WI38 (cell line): ENCODE data around the gene PTPRK.

Experiments
- H3K4me3 ChIP-seq: 2 replicates; pipeline ENCODE4 v1.5.1; 2011; ENCODE audit warnings: low read depth, mild to moderate bottlenecking, control low read depth, low read length
- CTCF ChIP-seq: IDR thresholded peaks from 2 replicates; pipeline ENCODE4 v1.5.1; 2012; ENCODE audit warnings: low read depth, mild to moderate bottlenecking, control low read depth, low read length

The PTPRK gene

GRCh38 chr6:127941228-127941627, 579.2 kb downstream of the PTPRK start:
- H3K4me3 ChIP-seq: no peak overlapping the region
- TF ChIP-seq CTCF: no peak

- TF ChIP-seq CTCF: no peak
- H3K4me3 ChIP-seq: no peak overlapping the region
These were observed 580.8 kb downstream of the PTPRK start for GRCh38 chr6:127939442-127940066.

- no peak overlapping the region for H3K4me3 ChIP-seq
- no peak for TF ChIP-seq CTCF
These were observed 581.7 kb downstream of the PTPRK start for GRCh38 chr6:127938701-127939100.

GRCh38 chr6:127937747-127938146, 582.7 kb downstream of the PTPRK start:
- H3K4me3 ChIP-seq: no peak overlapping the region
- TF ChIP-seq CTCF: no peak

- no peak overlapping the region for H3K4me3 ChIP-seq
- TF ChIP-seq CTCF: no peak
These were observed 583.3 kb downstream of the PTPRK start for GRCh38 chr6:127937102-127937501.

GRCh38 chr6:127934956-127935355, 585.4 kb downstream of the PTPRK start:
- no peak for TF ChIP-seq CTCF
- H3K4me3 ChIP-seq: no peak overlapping the region

GRCh38 chr6:127933852-127934840, 586.3 kb downstream of the PTPRK start:
- TF ChIP-seq CTCF: no peak
- H3K4me3 ChIP-seq: no peak overlapping the region
